ENCODE results near the gene MYMX.
"Not testable (repeated sequence)": the region's sequence is repeated elsewhere in the genome, so short reads cannot be mapped to it uniquely, and the experiment has no call there.

Gene MYMX

GRCh38 chr6:44180406-44180805 is 36.3 kb upstream of the MYMX start:
- ATAC-seq (ENCODE audit: insufficient read depth, low read depth), result no peak
- no peaks in the 10 kb centered on the region for H3K9me3 ChIP-seq (ENCODE audit: insufficient read depth, low read length, severe bottlenecking)
- no peak for TF ChIP-seq EZH2 (IDR thresholded peaks at IDR 0.05; ENCODE audit: borderline replicate concordance, low read depth, low read length, severe bottlenecking)
- no peak for TF ChIP-seq CTCF (IDR thresholded peaks at IDR 0.05; ENCODE audit: borderline replicate concordance, extremely low read depth, low read length, poor library complexity, severe bottlenecking)
- H3K4me3 ChIP-seq (ENCODE audit: low read depth in 1 of 2, low read length in 2 of 2), result no peak overlapping the region
- H2AFZ ChIP-seq (ENCODE audit: low read depth, low read length), result no peak overlapping the region
- 0 out of 2 replicates have a peak, but pooled peaks cover 3% of the 10 kb centered on the region for H3K4me1 ChIP-seq (ENCODE audit: insufficient read depth, low read length)
- H3K27me3 ChIP-seq (ENCODE audit: insufficient read depth, low read length, poor library complexity), result no peaks in the 10 kb centered on the region
- H3K4me2 ChIP-seq (ENCODE audit: insufficient read depth, low read length), result no peak overlapping the region
- H3K9ac ChIP-seq (ENCODE audit: low read depth, low read length), result no peak overlapping the region
- H4K20me1 ChIP-seq (ENCODE audit: insufficient read depth, low read length), result no peaks in the 10 kb centered on the region
- no peaks in the 10 kb centered on the region for H3K36me3 ChIP-seq (ENCODE audit: insufficient read depth, low read length)
- H3K79me2 ChIP-seq (ENCODE audit: insufficient read depth, low read length), result no peaks in the 10 kb centered on the region
- H3K27ac ChIP-seq (ENCODE audit: low read length), result no peak overlapping the region
- no peak for DNase-seq

- TF ChIP-seq CTCF (IDR thresholded peaks at IDR 0.05; ENCODE audit: borderline replicate concordance, extremely low read depth, low read length, poor library complexity, severe bottlenecking) (no peak), EZH2 (IDR thresholded peaks at IDR 0.05; ENCODE audit: borderline replicate concordance, low read depth, low read length, severe bottlenecking) (no peak)
- Histone ChIP-seq H3K9me3 (ENCODE audit: insufficient read depth, low read length, severe bottlenecking) (no peaks in the 10 kb centered on the region), H3K36me3 (ENCODE audit: insufficient read depth, low read length) (no peaks in the 10 kb centered on the region), H3K27ac (ENCODE audit: low read length) (no peak overlapping the region), H3K9ac (ENCODE audit: low read depth, low read length) (no peak overlapping the region), H3K79me2 (ENCODE audit: insufficient read depth, low read length) (no peaks in the 10 kb centered on the region), H2AFZ (ENCODE audit: low read depth, low read length) (no peak overlapping the region), H3K4me2 (ENCODE audit: insufficient read depth, low read length) (no peak overlapping the region), H3K4me1 (ENCODE audit: insufficient read depth, low read length) (0 out of 2 replicates have a peak, but pooled peaks cover 3% of the 10 kb centered on the region), H3K4me3 (ENCODE audit: low read depth in 1 of 2, low read length in 2 of 2) (no peak overlapping the region), H4K20me1 (ENCODE audit: insufficient read depth, low read length) (no peaks in the 10 kb centered on the region), H3K27me3 (ENCODE audit: insufficient read depth, low read length, poor library complexity) (no peaks in the 10 kb centered on the region)
- DNase-seq (no peak), ATAC-seq (ENCODE audit: insufficient read depth, low read depth) (no peak)
Measured at GRCh38 chr6:44180886-44181285, 35.8 kb upstream of the MYMX start.

GRCh38 chr6:44181784-44182183 is 34.9 kb upstream of the MYMX start:
- H3K4me1 ChIP-seq (ENCODE audit: insufficient read depth, low read length); ATAC-seq (ENCODE audit: insufficient read depth, low read depth): not testable (repeated sequence)

GRCh38 chr6:44182911-44183390 is 33.8 kb upstream of the MYMX start:
- H3K4me3 ChIP-seq (ENCODE audit: low read depth in 1 of 2, low read length in 2 of 2), result no peak overlapping the region
- no peaks in the 10 kb centered on the region for H3K36me3 ChIP-seq (ENCODE audit: insufficient read depth, low read length)
- no peak overlapping the region for H3K4me2 ChIP-seq (ENCODE audit: insufficient read depth, low read length)
- no peak overlapping the region for H2AFZ ChIP-seq (ENCODE audit: low read depth, low read length)
- H3K9ac ChIP-seq (ENCODE audit: low read depth, low read length), result no peak overlapping the region
- no peaks in the 10 kb centered on the region for H3K79me2 ChIP-seq (ENCODE audit: insufficient read depth, low read length)
- no peak for TF ChIP-seq CTCF (IDR thresholded peaks at IDR 0.05; ENCODE audit: borderline replicate concordance, extremely low read depth, low read length, poor library complexity, severe bottlenecking)
- no peak for TF ChIP-seq EZH2 (IDR thresholded peaks at IDR 0.05; ENCODE audit: borderline replicate concordance, low read depth, low read length, severe bottlenecking)
- DNase-seq (no peak), ATAC-seq (ENCODE audit: insufficient read depth, low read depth) (no peak)
- H3K27me3 ChIP-seq (ENCODE audit: insufficient read depth, low read length, poor library complexity), result no peaks in the 10 kb centered on the region
- H3K27ac ChIP-seq (ENCODE audit: low read length), result no peak overlapping the region
- no peaks in the 10 kb centered on the region for H3K9me3 ChIP-seq (ENCODE audit: insufficient read depth, low read length, severe bottlenecking)
- no peaks in the 10 kb centered on the region for H3K4me1 ChIP-seq (ENCODE audit: insufficient read depth, low read length)
- no peaks in the 10 kb centered on the region for H4K20me1 ChIP-seq (ENCODE audit: insufficient read depth, low read length)

More at GRCh38 chr6:44181784-44182183, 34.9 kb upstream of the MYMX start:
- not testable (repeated sequence) for H2AFZ ChIP-seq (ENCODE audit: low read depth, low read length); H3K4me2 ChIP-seq (ENCODE audit: insufficient read depth, low read length); H3K27me3 ChIP-seq (ENCODE audit: insufficient read depth, low read length, poor library complexity); DNase-seq; H4K20me1 ChIP-seq (ENCODE audit: insufficient read depth, low read length); H3K36me3 ChIP-seq (ENCODE audit: insufficient read depth, low read length); H3K4me3 ChIP-seq (ENCODE audit: low read depth in 1 of 2, low read length in 2 of 2); H3K27ac ChIP-seq (ENCODE audit: low read length); H3K9me3 ChIP-seq (ENCODE audit: insufficient read depth, low read length, severe bottlenecking); H3K9ac ChIP-seq (ENCODE audit: low read depth, low read length); H3K79me2 ChIP-seq (ENCODE audit: insufficient read depth, low read length)

Measured in DND-41 (cell line).